ENCODE data around the gene RNF44.
"Not testable (repeated sequence)": the region's sequence is repeated elsewhere in the genome, so short reads cannot be mapped to it uniquely, and the experiment has no call there.

RNF44 gene

GRCh38 chr5:176514244-176514950 lies 22.8 kb downstream of the RNF44 start:
- Mint-ChIP-seq H3K27me3 (no peaks in the 10 kb centered on the region), H3K27ac (no peak overlapping the region), H3K9me3 (no peaks in the 10 kb centered on the region), H3K4me3 (no peak overlapping the region), H3K36me3 (ENCODE audit: low read depth) (peaks cover 3% of the 10 kb centered on the region), H3K4me1 (ENCODE audit: low read depth) (peaks cover 13% of the 10 kb centered on the region)
- intact Hi-C loops (cut with micrococcal nuclease), result no loop called here

- H3K27ac Mint-ChIP-seq, result no peak overlapping the region
- H3K4me3 Mint-ChIP-seq, result no peak overlapping the region
- intact Hi-C loops (cut with micrococcal nuclease), result no loop called here
- H3K27me3 Mint-ChIP-seq, result no peaks in the 10 kb centered on the region
- H3K9me3 Mint-ChIP-seq, result no peaks in the 10 kb centered on the region
- H3K4me1 Mint-ChIP-seq (ENCODE audit: low read depth), result peaks cover 13% of the 10 kb centered on the region
- peaks cover 10% of the 10 kb centered on the region for H3K36me3 Mint-ChIP-seq (ENCODE audit: low read depth)
These were observed 23.4 kb downstream of the RNF44 start for GRCh38 chr5:176513788-176514187.

- intact Hi-C loops (cut with micrococcal nuclease), result no loop called here
- Mint-ChIP-seq H3K4me1 (ENCODE audit: low read depth) (no peaks in the 10 kb centered on the region), H3K27ac (no peak overlapping the region)
These were observed 28.6 kb downstream of the RNF44 start for GRCh38 chr5:176508603-176509002.

GRCh38 chr5:176507911-176508310 lies 29.3 kb downstream of the RNF44 start:
- no peak overlapping the region for H3K4me3 Mint-ChIP-seq
- no peaks in the 10 kb centered on the region for H3K4me1 Mint-ChIP-seq (ENCODE audit: low read depth)
- intact Hi-C loops (cut with micrococcal nuclease), result no loop called here
- no peak overlapping the region for H3K27ac Mint-ChIP-seq
- peaks cover 68% of the 10 kb centered on the region for H3K36me3 Mint-ChIP-seq (ENCODE audit: low read depth)
- no peaks in the 10 kb centered on the region for H3K9me3 Mint-ChIP-seq
- H3K27me3 Mint-ChIP-seq, result no peaks in the 10 kb centered on the region

More at GRCh38 chr5:176508603-176509002, 28.6 kb downstream of the RNF44 start:
- no peaks in the 10 kb centered on the region for H3K27me3 Mint-ChIP-seq
- peaks cover 61% of the 10 kb centered on the region for H3K36me3 Mint-ChIP-seq (ENCODE audit: low read depth)
- no peaks in the 10 kb centered on the region for H3K9me3 Mint-ChIP-seq
- no peak overlapping the region for H3K4me3 Mint-ChIP-seq

- Mint-ChIP-seq H3K4me1 (ENCODE audit: low read depth) (no peaks in the 10 kb centered on the region), H3K36me3 (ENCODE audit: low read depth) (peaks cover 99% of the 10 kb centered on the region), H3K9me3 (no peaks in the 10 kb centered on the region), H3K4me3 (no peak overlapping the region), H3K27ac (no peak overlapping the region), H3K27me3 (no peaks in the 10 kb centered on the region)
- intact Hi-C loops (cut with micrococcal nuclease), result no loop called here
These were observed 33.7 kb downstream of the RNF44 start for GRCh38 chr5:176503496-176503895.

GRCh38 chr5:176501333-176501732 lies 35.9 kb downstream of the RNF44 start:
- Mint-ChIP-seq H3K9me3 (no peaks in the 10 kb centered on the region), H3K4me1 (ENCODE audit: low read depth) (no peaks in the 10 kb centered on the region), H3K36me3 (ENCODE audit: low read depth) (peaks cover 99% of the 10 kb centered on the region), H3K4me3 (no peak overlapping the region), H3K27ac (no peak overlapping the region), H3K27me3 (no peaks in the 10 kb centered on the region)
- intact Hi-C loops (cut with micrococcal nuclease), result no loop called here

- Mint-ChIP-seq H3K9me3 (no peaks in the 10 kb centered on the region), H3K27me3 (no peaks in the 10 kb centered on the region), H3K4me1 (ENCODE audit: low read depth) (no peaks in the 10 kb centered on the region), H3K36me3 (ENCODE audit: low read depth) (peaks cover 99% of the 10 kb centered on the region), H3K4me3 (no peak overlapping the region), H3K27ac (no peak overlapping the region)
- intact Hi-C loops (cut with micrococcal nuclease), result no loop called here
These were observed 36.7 kb downstream of the RNF44 start for GRCh38 chr5:176500511-176500910.

- Mint-ChIP-seq H3K27me3 (no peaks in the 10 kb centered on the region), H3K9me3 (no peaks in the 10 kb centered on the region), H3K4me1 (ENCODE audit: low read depth) (no peaks in the 10 kb centered on the region), H3K4me3 (no peak overlapping the region), H3K36me3 (ENCODE audit: low read depth) (peaks cover 96% of the 10 kb centered on the region), H3K27ac (no peak overlapping the region)
- intact Hi-C loops (cut with micrococcal nuclease), result no loop called here
These were observed 37.9 kb downstream of the RNF44 start for GRCh38 chr5:176499273-176499672.

GRCh38 chr5:176497852-176498251 lies 39.4 kb downstream of the RNF44 start:
- Mint-ChIP-seq H3K27me3 (no peaks in the 10 kb centered on the region), H3K4me3 (no peak overlapping the region), H3K9me3 (no peaks in the 10 kb centered on the region), H3K27ac (no peak overlapping the region), H3K4me1 (ENCODE audit: low read depth) (no peaks in the 10 kb centered on the region), H3K36me3 (ENCODE audit: low read depth) (peaks cover 96% of the 10 kb centered on the region)
- intact Hi-C loops (cut with micrococcal nuclease), result no loop called here

- H3K27ac Mint-ChIP-seq, result no peak overlapping the region
These were observed 44.8 kb downstream of the RNF44 start for GRCh38 chr5:176492431-176492830.

GRCh38 chr5:176491901-176492300 lies 45.3 kb downstream of the RNF44 start:
- Mint-ChIP-seq H3K27ac (no peak overlapping the region), H3K4me1 (ENCODE audit: low read depth) (peaks cover 13% of the 10 kb centered on the region), H3K4me3 (no peak overlapping the region), H3K9me3 (no peaks in the 10 kb centered on the region), H3K27me3 (no peaks in the 10 kb centered on the region), H3K36me3 (ENCODE audit: low read depth) (peaks cover 86% of the 10 kb centered on the region)
- intact Hi-C loops (cut with micrococcal nuclease), result no loop called here

More at GRCh38 chr5:176492431-176492830, 44.8 kb downstream of the RNF44 start:
- H3K27me3 Mint-ChIP-seq, result no peaks in the 10 kb centered on the region
- H3K4me3 Mint-ChIP-seq, result no peak overlapping the region
- H3K36me3 Mint-ChIP-seq (ENCODE audit: low read depth), result peaks cover 87% of the 10 kb centered on the region
- H3K4me1 Mint-ChIP-seq (ENCODE audit: low read depth), result peaks cover 11% of the 10 kb centered on the region
- intact Hi-C loops (cut with micrococcal nuclease), result no loop called here
- no peaks in the 10 kb centered on the region for H3K9me3 Mint-ChIP-seq

GRCh38 chr5:176491101-176491502 lies 46.1 kb downstream of the RNF44 start:
- H3K27me3 Mint-ChIP-seq, result no peaks in the 10 kb centered on the region
- intact Hi-C loops (cut with micrococcal nuclease), result no loop called here
- no peak overlapping the region for H3K27ac Mint-ChIP-seq
- H3K4me3 Mint-ChIP-seq, result no peak overlapping the region
- H3K9me3 Mint-ChIP-seq, result no peaks in the 10 kb centered on the region
- peaks cover 86% of the 10 kb centered on the region for H3K36me3 Mint-ChIP-seq (ENCODE audit: low read depth)
- peaks cover 17% of the 10 kb centered on the region for H3K4me1 Mint-ChIP-seq (ENCODE audit: low read depth)

- no peak overlapping the region for H3K4me3 Mint-ChIP-seq
- H3K9me3 Mint-ChIP-seq, result no peaks in the 10 kb centered on the region
- H3K4me1 Mint-ChIP-seq (ENCODE audit: low read depth), result peaks cover 17% of the 10 kb centered on the region
- H3K36me3 Mint-ChIP-seq (ENCODE audit: low read depth), result peaks cover 86% of the 10 kb centered on the region
- no peak overlapping the region for H3K27ac Mint-ChIP-seq
- intact Hi-C loops (cut with micrococcal nuclease), result no loop called here
- no peaks in the 10 kb centered on the region for H3K27me3 Mint-ChIP-seq
These were observed 46.9 kb downstream of the RNF44 start for GRCh38 chr5:176490301-176490700.

- intact Hi-C loops (cut with micrococcal nuclease), result loop anchor here (10.0 kb wide), 1 partner anchor 74 kb away; the partner anchor contains the start of gene CLTB
- peaks cover 17% of the 10 kb centered on the region for H3K4me1 Mint-ChIP-seq (ENCODE audit: low read depth)
- H3K27me3 Mint-ChIP-seq, result no peaks in the 10 kb centered on the region
- peaks cover 85% of the 10 kb centered on the region for H3K36me3 Mint-ChIP-seq (ENCODE audit: low read depth)
- H3K4me3 Mint-ChIP-seq, result no peak overlapping the region
- H3K9me3 Mint-ChIP-seq, result no peaks in the 10 kb centered on the region
- peak overlapping the region; percentile 4 for H3K27ac Mint-ChIP-seq
These were observed 48.1 kb downstream of the RNF44 start for GRCh38 chr5:176489077-176489476.

GRCh38 chr5:176487160-176487559 lies 50.0 kb downstream of the RNF44 start:
- intact Hi-C loops (cut with micrococcal nuclease), result loop anchor here (10.0 kb wide), 1 partner anchor 72 kb away; the partner anchor contains the start of gene CLTB
- not testable (repeated sequence) for H3K4me3 Mint-ChIP-seq, H3K9me3 Mint-ChIP-seq, H3K27me3 Mint-ChIP-seq
- H3K27ac Mint-ChIP-seq, result peak overlapping the region; percentile 30
- peaks cover 17% of the 10 kb centered on the region for H3K4me1 Mint-ChIP-seq (ENCODE audit: low read depth)
- H3K36me3 Mint-ChIP-seq (ENCODE audit: low read depth), result peaks cover 85% of the 10 kb centered on the region

Data from dendritic cell treated with granulocyte-macrophage colony-stimulating factor and Interleukin-4, amounts not matched to agents 40 ng/mL and 50 ng/mL, for 4 days (primary cell).